ENCODE measurements around the gene SQOR.
A peak's percentile ranks its signal among the peaks of the same experiment; 100 is the strongest.

The SQOR gene

GRCh38 chr15:45606841-45607240 is 28.0 kb upstream of the SQOR start:
- Histone ChIP-seq H3K27ac (replicated peaks) (no peak overlapping the region), H3K27me3 (ENCODE audit: insufficient read depth, poor library complexity, severe bottlenecking) (no peaks in the 10 kb centered on the region), H3K4me3 (replicated peaks; ENCODE audit: insufficient read depth, low read length) (no peak overlapping the region)
- DNase-seq (ENCODE audit: low read depth in 1 of 2, low spot score in 1 of 2): no peak
- TF ChIP-seq SPI1 (IDR thresholded peaks at IDR 0.05; ENCODE audit: borderline replicate concordance, low read depth) (peak; percentile 67), GABPA (IDR thresholded peaks at IDR 0.05; ENCODE audit: low read depth) (no peak)

- DNase-seq (ENCODE audit: low read depth in 1 of 2, low spot score in 1 of 2): no peak
- Histone ChIP-seq H3K27me3 (ENCODE audit: insufficient read depth, poor library complexity, severe bottlenecking) (no peaks in the 10 kb centered on the region), H3K4me3 (replicated peaks; ENCODE audit: insufficient read depth, low read length) (no peak overlapping the region), H3K27ac (replicated peaks) (no peak overlapping the region)
- TF ChIP-seq REST (IDR thresholded peaks at IDR 0.05; ENCODE audit: insufficient replicate concordance, low read depth) (no peak), GABPA (IDR thresholded peaks at IDR 0.05; ENCODE audit: low read depth) (no peak), CTCF (IDR thresholded peaks at IDR 0.05; ENCODE audit: insufficient read depth, low read length) (peak; percentile 32), POLR2AphosphoS5 (IDR thresholded peaks at IDR 0.05; ENCODE audit: low read depth) (no peak)
Observed at GRCh38 chr15:45611305-45611704, 23.5 kb upstream of the SQOR start.

GRCh38 chr15:45612790-45613415 is 21.9 kb upstream of the SQOR start:
- TF ChIP-seq POLR2AphosphoS5 (IDR thresholded peaks at IDR 0.05; ENCODE audit: low read depth) (no peak), CTCF (IDR thresholded peaks at IDR 0.05; ENCODE audit: insufficient read depth, low read length) (no peak), SPI1 (IDR thresholded peaks at IDR 0.05; ENCODE audit: borderline replicate concordance, low read depth) (no peak), GABPA (IDR thresholded peaks at IDR 0.05; ENCODE audit: low read depth) (no peak), REST (IDR thresholded peaks at IDR 0.05; ENCODE audit: insufficient replicate concordance, low read depth) (no peak)
- H3K4me3 ChIP-seq (replicated peaks; ENCODE audit: insufficient read depth, low read length): no peak overlapping the region
- H3K27me3 ChIP-seq (ENCODE audit: insufficient read depth, poor library complexity, severe bottlenecking): no peaks in the 10 kb centered on the region
- no peak overlapping the region for H3K27ac ChIP-seq (replicated peaks)
- DNase-seq (ENCODE audit: low read depth in 1 of 2, low spot score in 1 of 2): no peak

- Histone ChIP-seq H3K27me3 (ENCODE audit: insufficient read depth, poor library complexity, severe bottlenecking) (no peaks in the 10 kb centered on the region), H3K4me3 (replicated peaks; ENCODE audit: insufficient read depth, low read length) (no peak overlapping the region), H3K27ac (replicated peaks) (no peak overlapping the region)
- no peak for DNase-seq (ENCODE audit: low read depth in 1 of 2, low spot score in 1 of 2)
- TF ChIP-seq POLR2AphosphoS5 (IDR thresholded peaks at IDR 0.05; ENCODE audit: low read depth): no peak
- TF ChIP-seq SPI1 (IDR thresholded peaks at IDR 0.05; ENCODE audit: borderline replicate concordance, low read depth): no peak
- TF ChIP-seq CTCF (IDR thresholded peaks at IDR 0.05; ENCODE audit: insufficient read depth, low read length): no peak
- TF ChIP-seq GABPA (IDR thresholded peaks at IDR 0.05; ENCODE audit: low read depth): no peak
- no peak for TF ChIP-seq REST (IDR thresholded peaks at IDR 0.05; ENCODE audit: insufficient replicate concordance, low read depth)
Observed at GRCh38 chr15:45616901-45617323, 17.9 kb upstream of the SQOR start.
